VCaP (cell line): ENCODE data around the gene RESP18.
"Not testable (repeated sequence)": the region's sequence is repeated elsewhere in the genome, so short reads cannot be mapped to it uniquely, and the experiment has no call there.

Experiments used
- H3K27ac ChIP-seq: fragments of 450-650 bp; 2 replicates; pipeline ENCODE4 v1.5.1; 2017
- TF ChIP-seq, protein P1 (sequence below): fragments of 450-650 bp; conservative IDR thresholded peaks from 2 replicates; pipeline ENCODE4 v1.5.1; 2017; ENCODE audit warnings: mild to moderate bottlenecking, moderate library complexity

RESP18 gene

DNA sequence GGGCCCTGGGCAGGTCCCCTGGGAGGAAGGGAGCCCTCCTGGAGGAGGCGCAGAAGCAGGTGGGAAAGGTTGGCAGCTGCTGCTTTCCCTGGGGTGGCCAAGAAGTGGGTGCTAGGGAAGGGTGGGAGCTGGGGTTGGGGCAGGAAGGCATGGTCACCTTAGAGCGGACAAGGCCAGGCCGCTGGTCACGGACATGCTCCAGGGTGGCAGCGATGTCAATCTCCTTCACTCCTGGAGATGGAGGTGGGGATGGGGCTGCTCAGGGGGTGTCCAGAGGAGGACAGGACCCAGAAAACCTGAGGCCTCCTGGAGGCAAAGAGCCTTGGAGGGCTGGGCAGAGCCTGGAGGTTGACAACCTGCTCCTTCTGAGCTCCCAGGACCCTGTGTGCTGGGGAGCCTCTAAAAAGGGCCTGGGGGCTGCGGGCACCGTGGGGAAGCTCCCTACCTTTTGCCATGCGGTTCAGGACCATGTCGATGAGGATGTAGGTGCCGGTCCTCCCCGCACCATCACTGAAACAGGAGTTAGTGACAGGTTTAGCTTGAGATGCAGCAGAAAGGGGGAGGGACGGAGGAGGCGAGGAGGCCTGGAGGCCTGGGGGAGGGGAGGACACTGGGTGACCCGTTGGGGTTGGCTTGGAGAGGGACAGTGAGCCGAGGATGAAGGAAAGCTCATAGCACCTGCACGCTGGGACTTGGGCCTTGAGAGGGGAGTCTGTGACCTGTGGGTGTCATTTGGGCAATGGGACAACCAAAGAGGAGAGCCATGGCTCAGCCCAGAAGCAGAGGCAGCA is 42.0 kb downstream of the RESP18 start:
- TF ChIP-seq, protein P1, sequence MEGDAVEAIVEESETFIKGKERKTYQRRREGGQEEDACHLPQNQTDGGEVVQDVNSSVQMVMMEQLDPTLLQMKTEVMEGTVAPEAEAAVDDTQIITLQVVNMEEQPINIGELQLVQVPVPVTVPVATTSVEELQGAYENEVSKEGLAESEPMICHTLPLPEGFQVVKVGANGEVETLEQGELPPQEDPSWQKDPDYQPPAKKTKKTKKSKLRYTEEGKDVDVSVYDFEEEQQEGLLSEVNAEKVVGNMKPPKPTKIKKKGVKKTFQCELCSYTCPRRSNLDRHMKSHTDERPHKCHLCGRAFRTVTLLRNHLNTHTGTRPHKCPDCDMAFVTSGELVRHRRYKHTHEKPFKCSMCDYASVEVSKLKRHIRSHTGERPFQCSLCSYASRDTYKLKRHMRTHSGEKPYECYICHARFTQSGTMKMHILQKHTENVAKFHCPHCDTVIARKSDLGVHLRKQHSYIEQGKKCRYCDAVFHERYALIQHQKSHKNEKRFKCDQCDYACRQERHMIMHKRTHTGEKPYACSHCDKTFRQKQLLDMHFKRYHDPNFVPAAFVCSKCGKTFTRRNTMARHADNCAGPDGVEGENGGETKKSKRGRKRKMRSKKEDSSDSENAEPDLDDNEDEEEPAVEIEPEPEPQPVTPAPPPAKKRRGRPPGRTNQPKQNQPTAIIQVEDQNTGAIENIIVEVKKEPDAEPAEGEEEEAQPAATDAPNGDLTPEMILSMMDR: no peak
- H3K27ac ChIP-seq: no peak overlapping the region

DNA sequence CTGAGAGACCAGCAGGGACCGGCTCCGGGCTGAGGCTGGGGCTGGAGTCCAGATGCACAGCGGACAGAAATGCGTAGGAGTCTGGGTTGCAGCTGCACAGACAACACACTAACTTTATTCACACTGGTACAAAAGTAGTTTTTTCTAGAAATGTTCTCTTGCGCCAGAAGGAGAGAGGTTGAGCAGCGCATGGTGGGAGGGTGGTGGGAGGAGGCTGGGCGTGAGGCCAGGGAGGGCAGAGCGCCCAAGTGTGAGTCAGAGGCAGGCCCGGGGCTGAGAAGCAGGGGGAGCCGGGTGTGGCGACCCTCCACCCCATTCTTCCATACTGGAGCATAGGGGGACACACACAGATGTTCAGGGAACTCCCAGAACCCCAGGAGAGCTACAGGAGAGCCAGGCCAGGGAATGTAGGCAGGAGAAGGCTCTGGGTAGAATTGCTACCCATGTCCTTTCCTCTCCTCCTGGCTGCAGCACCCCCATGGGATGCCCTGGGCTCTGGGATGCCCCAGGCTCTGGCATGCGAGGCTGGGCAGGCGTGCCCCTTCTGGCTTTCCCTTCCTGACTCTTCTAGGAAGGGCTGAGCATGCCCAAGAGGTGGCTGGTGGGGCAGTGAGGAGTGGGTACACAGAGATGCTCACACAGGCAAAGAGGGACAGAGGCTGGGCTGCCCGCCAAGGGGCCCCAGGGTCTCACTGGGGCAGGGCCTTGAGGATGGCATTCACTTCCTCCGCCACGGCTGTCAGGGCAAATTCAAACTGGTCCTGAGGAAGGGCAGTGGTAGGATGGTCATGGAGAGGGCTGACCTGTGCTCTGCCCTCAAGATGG is 42.8 kb downstream of the RESP18 start:
- TF ChIP-seq, protein P1: no peak
- no peak overlapping the region for H3K27ac ChIP-seq

DNA sequence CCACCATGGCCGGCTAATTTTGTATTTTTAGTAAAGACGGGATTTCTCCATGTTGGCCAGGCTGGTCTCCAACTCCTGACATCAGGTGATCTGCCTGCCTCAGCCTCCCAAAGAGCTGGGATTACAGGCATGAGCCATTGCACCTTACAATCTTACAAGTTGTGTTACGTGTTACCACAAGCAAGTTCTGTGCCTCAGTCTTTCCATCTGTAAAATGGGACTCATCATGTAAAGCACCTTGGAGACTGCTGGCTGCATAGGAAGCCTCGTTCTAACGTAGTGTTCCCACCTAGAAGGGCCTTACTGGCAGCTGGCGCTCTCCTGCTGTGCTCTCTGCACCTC is 43.4 kb downstream of the RESP18 start:
- H3K27ac ChIP-seq: no peak overlapping the region
- TF ChIP-seq, protein P1: no peak

DNA sequence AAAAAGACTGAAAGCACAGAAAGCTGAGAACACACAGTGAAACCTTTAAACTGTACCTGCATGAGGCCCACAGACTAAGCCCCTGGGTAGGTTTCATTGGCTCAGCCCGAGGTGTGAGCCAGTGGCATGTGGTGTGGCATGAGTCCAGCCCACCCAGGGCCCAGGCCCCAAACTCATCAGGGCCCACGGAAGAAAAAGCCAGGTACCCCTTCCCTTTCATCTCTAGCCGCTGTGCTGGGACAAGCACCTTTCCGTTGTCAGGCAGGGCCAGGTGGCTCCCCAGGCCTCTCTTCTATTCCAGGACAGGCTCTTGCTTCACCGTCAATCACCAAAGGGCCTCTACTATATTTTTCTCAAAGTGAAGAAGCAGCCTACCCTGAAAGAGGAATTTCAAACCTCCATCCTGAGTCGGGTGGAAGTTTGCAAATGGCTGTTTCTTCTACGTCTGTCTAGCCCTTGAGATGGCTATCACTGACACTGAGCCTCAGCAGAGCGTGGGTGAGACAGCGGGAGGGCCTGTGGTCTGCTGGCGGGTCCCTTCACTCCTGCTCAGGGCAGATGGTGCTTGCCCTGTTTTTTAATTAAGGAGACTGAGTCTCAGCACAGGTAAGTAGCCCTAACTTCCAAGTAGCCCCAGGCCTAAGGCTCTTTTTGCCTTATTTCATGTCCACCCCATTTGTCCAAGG is 44.8 kb downstream of the RESP18 start:
- H3K27ac ChIP-seq: no peak overlapping the region
- TF ChIP-seq, protein P1: no peak

DNA sequence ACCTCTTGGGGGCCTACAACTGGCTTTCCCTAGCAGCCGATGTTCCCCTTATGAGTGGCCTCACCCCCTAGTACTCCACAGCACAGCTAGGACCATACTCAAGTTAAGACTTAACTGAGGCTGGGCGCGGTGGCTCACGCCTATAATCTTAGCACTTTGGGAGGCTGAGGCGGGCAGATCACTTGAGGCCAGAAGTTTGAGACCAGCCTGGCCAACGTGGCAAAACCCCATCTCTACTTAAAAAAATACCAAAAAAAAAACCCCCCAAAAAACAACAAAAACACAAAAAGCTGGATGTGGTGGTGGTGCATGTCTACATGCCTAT is 45.5 kb downstream of the RESP18 start:
- H3K27ac ChIP-seq: not testable (repeated sequence)

DNA sequence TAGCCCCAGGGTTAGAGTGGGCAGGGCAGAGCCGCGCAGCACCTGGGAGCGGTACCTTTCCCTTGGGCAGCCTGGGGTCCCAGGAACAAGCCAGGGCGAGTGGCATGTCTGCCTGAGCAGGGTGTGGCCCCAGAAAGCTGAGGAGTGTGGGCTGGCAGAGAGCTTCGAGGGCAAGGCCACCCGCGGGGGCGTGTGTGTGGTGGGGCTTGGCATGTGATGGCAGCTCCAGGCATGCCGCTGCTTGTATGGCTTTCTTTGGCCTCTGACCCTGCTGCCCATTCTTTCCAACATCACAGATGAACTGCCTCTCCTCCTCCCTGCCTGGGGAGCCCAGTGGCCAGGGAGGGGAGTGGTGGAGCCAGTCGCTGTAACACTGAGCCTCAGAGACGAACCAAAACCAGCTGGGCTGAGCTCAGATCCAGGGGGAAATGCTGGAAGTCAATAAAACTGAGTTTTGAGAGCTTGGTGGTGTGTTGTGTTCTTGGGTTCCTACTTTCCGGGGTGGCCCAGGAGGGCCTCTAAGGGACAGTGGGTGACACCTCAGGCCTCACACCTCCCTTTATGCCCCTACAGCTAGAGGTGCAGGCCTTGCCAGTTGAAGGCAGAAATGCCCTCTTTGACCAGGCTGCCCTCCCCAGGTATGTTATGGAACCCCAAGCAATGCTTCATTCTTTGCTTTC is 46.0 kb downstream of the RESP18 start:
- no peak overlapping the region for H3K27ac ChIP-seq
- TF ChIP-seq, protein P1: no peak

DNA sequence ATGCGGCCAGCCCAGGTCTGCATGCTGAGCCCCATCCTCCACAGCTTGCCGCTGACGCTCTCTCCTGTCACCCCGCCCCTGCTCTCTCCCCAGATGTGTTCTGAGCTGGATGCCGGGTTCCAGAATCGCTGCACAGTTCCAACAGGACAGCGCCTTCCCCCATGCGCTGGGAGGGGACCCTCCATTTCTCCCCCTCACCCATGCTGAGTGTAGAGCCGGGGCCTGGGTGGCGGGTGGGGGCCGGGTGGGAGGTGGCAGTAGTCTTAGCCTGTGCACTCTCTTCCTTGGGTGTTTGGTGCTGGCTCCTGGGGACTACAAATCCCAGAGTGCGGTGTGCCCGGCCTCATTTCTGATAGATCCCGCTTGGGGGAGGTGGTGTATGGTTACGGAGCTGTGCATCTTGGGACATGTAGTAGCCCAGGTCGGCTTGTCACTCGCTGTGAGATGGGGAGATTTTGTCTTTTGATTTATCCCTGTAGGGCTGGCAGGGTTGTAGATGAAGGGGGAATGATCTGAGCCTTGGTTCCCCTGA is 46.6 kb downstream of the RESP18 start:
- H3K27ac ChIP-seq: no peak overlapping the region
- TF ChIP-seq, protein P1: no peak
